ENCODE measurements around the gene PIK3R5.

Gene PIK3R5

GRCh38 chr17:8910969-8911604, 54.4 kb downstream of the PIK3R5 start:
- Mint-ChIP-seq H3K27me3 (ENCODE audit: low read depth, poor library complexity) (peaks cover 32% of the 10 kb centered on the region), H3K27ac (peak overlapping the region; percentile 53), H3K9me3 (no peaks in the 10 kb centered on the region), H3K36me3 (ENCODE audit: low read depth) (no peaks in the 10 kb centered on the region), H3K4me3 (no peak overlapping the region), H3K4me1 (peaks cover 5% of the 10 kb centered on the region)
- TF ChIP-seq CTCF (IDR thresholded peaks at IDR 0.05) = no peak
- DNase-seq = no peak

GRCh38 chr17:8909586-8910270, 55.8 kb downstream of the PIK3R5 start:
- H3K9me3 Mint-ChIP-seq = no peaks in the 10 kb centered on the region
- H3K4me1 Mint-ChIP-seq = peaks cover 5% of the 10 kb centered on the region
- no peak for DNase-seq
- no peaks in the 10 kb centered on the region for H3K36me3 Mint-ChIP-seq (ENCODE audit: low read depth)
- H3K4me3 Mint-ChIP-seq = no peak overlapping the region
- H3K27ac Mint-ChIP-seq = no peak overlapping the region
- TF ChIP-seq CTCF (IDR thresholded peaks at IDR 0.05) = no peak
- peaks cover 28% of the 10 kb centered on the region for H3K27me3 Mint-ChIP-seq (ENCODE audit: low read depth, poor library complexity)

DNA sequence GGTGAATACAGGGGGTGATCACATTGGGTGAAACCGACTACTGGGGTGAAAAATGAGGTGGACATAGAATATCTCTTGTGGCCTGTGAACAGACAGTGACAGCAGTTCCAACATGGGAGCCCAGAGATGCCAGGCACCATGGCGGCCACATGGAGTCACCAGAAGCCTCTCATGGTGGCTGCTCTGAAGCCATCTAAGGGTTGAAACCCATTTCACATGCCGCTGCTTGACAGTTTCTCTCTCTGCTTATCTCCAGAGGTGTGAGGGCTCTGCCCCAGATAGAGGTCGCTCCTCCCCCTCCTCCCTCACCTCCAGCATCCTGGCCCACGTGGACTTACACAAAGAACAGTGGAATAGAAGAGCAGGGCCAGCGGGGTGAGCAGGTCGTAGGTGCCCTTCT, 60.2 kb downstream of the PIK3R5 start:
- no peak for DNase-seq
- Mint-ChIP-seq H3K36me3 (ENCODE audit: low read depth) (no peaks in the 10 kb centered on the region), H3K27ac (no peak overlapping the region), H3K27me3 (ENCODE audit: low read depth, poor library complexity) (peaks cover 18% of the 10 kb centered on the region), H3K4me1 (peaks cover under 1% of the 10 kb centered on the region), H3K4me3 (no peak overlapping the region), H3K9me3 (no peaks in the 10 kb centered on the region)
- TF ChIP-seq CTCF (IDR thresholded peaks at IDR 0.05) = no peak

- no peaks in the 10 kb centered on the region for H3K9me3 Mint-ChIP-seq
Observed at GRCh38 chr17:8904686-8905085, 60.8 kb downstream of the PIK3R5 start.

DNA sequence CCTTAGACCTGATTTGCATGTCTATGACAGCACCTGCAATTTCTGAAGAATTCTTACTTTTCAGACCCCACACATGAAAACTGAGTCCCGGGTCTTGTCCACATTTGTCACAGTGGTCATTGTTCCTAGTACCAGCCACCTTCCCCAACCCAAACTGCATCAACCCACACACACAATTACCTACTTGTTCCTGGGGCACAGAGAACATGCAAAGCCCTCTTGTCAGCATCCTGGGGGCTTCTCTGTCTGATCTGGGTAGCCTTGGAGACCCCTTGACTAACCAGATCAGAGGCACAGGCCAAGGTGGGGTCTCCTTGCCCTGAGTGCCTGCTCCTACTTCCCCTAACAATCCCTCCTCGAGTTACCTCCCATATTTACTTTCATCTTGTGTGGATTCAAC, 61.3 kb downstream of the PIK3R5 start:
- Mint-ChIP-seq H3K9me3 (no peaks in the 10 kb centered on the region), H3K27me3 (ENCODE audit: low read depth, poor library complexity) (peaks cover 13% of the 10 kb centered on the region)
- DNase-seq = no peak

More at GRCh38 chr17:8904686-8905085, 60.8 kb downstream of the PIK3R5 start:
- DNase-seq = no peak
- H3K27me3 Mint-ChIP-seq (ENCODE audit: low read depth, poor library complexity) = peaks cover 18% of the 10 kb centered on the region
- no peak for TF ChIP-seq CTCF (IDR thresholded peaks at IDR 0.05)
- no peak overlapping the region for H3K4me3 Mint-ChIP-seq
- peaks cover 5% of the 10 kb centered on the region for H3K4me1 Mint-ChIP-seq
- no peaks in the 10 kb centered on the region for H3K36me3 Mint-ChIP-seq (ENCODE audit: low read depth)
- no peak overlapping the region for H3K27ac Mint-ChIP-seq

More for the DNA sequence above, 61.3 kb downstream of the PIK3R5 start:
- H3K36me3 Mint-ChIP-seq (ENCODE audit: low read depth) = no peaks in the 10 kb centered on the region
- peaks cover 6% of the 10 kb centered on the region for H3K4me1 Mint-ChIP-seq
- H3K4me3 Mint-ChIP-seq = no peak overlapping the region
- no peak overlapping the region for H3K27ac Mint-ChIP-seq
- no peak for TF ChIP-seq CTCF (IDR thresholded peaks at IDR 0.05)

Measured in nephron progenitor cell (in vitro differentiated cells).